Activated T-cell treated with anti-CD3 and anti-CD28 coated beads for 4 hours (primary cell): ENCODE measurements around the gene MYO1D.

Experiments
- DNase-seq: peaks from one replicate; pipeline ENCODE4 v3.0.0-alpha.2; 2020

The MYO1D gene

GRCh38 chr17:32497431-32498205 lies 379.3 kb downstream of the MYO1D start:
- no peak for DNase-seq

GRCh38 chr17:32496395-32497073 lies 380.4 kb downstream of the MYO1D start:
- DNase-seq: no peak

GRCh38 chr17:32495359-32496231 lies 381.3 kb downstream of the MYO1D start:
- no peak for DNase-seq

- no peak for DNase-seq
These were observed 382.1 kb downstream of the MYO1D start for GRCh38 chr17:32494621-32495358.

- DNase-seq: no peak
These were observed 382.9 kb downstream of the MYO1D start for GRCh38 chr17:32493976-32494513.

GRCh38 chr17:32493571-32493970 lies 383.4 kb downstream of the MYO1D start:
- DNase-seq: no peak

- DNase-seq: no peak
These were observed 384.2 kb downstream of the MYO1D start for GRCh38 chr17:32492648-32493289.

- DNase-seq: no peak
These were observed 384.7 kb downstream of the MYO1D start for GRCh38 chr17:32492264-32492589.

DNA sequence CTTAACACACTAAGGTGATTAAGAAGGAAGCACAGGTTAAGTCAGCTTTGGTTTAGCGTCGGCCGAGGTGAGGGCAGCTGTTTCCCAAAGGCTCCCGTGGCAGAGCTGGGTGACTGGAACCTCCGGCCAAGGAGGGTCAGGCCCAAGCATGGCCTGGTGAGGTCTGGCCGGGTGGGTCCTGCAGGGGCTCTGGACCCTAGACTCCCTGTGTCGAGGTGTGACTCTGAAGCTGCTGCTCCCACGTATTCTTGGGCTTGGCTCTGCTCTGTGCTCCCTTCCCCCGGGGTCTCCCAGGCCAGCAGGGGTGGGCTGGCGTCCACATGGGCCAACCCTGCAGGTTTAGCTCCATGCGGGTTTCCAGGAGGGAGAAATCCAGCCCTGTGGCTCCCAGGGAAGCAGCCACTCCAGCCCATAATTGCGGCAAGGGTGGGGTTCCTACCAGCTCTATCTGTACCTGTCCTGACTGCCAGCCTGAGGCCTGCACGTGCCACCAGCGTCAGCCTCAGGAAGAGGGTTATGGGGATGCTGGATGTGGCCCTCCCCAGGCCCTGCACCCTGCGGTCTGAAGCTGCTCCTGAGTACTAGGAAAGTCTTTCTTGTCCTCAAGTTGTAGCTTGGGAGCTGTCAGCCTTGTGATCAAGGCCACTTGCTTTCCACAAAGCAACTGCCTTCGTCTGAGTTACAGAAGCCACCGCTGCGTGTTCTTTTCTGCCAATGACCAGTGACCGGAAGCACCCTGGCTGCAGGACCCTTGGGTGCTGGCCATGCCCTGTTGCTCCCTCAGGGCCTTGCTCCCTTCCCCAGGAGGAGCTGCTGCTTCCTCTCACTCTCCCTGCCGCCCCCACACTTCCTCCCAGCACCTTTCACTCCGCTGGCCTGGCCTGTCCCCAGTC lies 385.3 kb downstream of the MYO1D start:
- DNase-seq: no peak

GRCh38 chr17:32490101-32490482 lies 386.8 kb downstream of the MYO1D start:
- DNase-seq: no peak

DNA sequence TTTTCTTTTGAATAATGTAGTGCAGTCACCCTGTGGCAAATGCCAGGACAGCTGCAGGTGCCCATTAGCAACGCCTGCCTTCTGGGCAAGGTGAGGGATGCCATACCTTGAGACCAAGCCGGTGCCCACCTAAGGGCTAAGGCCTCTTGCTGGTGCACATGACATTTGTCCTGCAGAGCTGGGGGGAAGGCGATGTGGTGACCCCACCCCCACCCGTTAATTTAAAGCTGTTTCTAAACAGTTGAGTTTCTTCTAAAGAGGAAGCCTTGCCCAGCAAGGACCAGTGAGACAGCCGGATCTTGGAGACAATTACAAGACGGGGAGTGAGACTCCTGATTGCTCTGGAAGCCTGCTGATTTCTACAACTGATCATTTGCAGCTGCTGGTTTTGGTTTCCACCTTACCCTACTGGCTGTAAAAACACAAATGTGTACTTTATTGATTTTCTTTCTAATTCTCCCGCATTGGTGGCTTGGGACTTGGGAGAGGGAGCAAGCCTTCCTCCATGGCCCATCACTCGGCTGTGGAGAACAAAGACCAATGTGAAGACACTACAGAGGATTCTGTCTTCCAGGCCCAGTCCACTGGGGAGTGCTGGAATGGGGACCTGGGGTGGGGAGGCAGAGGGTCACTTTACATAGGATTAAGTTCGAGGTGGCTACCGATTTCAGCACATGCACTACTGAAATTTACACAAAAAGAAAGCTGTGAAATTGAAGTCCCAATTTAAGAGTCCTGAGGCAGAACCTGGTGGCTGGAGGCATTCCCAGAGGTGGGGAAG lies 387.4 kb downstream of the MYO1D start:
- no peak for DNase-seq

- no peak for DNase-seq
These were observed 388.2 kb downstream of the MYO1D start for GRCh38 chr17:32488604-32489180.

GRCh38 chr17:32488177-32488542 lies 388.8 kb downstream of the MYO1D start:
- DNase-seq: no peak

DNA sequence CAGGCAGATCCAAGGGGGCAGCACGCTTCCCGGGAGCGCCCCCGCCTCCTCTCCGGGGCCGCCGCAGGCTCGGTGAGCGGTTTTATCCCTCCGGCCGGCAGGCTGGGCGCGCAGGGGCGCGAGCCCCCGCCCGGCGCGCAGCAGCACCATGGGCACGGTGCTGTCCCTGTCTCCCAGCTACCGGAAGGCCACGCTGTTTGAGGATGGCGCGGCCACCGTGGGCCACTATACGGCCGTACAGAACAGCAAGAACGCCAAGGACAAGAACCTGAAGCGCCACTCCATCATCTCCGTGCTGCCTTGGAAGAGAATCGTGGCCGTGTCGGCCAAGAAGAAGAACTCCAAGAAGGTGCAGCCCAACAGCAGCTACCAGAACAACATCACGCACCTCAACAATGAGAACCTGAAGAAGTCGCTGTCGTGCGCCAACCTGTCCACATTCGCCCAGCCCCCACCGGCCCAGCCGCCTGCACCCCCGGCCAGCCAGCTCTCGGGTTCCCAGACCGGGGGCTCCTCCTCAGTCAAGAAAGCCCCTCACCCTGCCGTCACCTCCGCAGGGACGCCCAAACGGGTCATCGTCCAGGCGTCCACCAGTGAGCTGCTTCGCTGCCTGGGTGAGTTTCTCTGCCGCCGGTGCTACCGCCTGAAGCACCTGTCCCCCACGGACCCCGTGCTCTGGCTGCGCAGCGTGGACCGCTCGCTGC lies 389.3 kb downstream of the MYO1D start:
- DNase-seq: no peak

DNA sequence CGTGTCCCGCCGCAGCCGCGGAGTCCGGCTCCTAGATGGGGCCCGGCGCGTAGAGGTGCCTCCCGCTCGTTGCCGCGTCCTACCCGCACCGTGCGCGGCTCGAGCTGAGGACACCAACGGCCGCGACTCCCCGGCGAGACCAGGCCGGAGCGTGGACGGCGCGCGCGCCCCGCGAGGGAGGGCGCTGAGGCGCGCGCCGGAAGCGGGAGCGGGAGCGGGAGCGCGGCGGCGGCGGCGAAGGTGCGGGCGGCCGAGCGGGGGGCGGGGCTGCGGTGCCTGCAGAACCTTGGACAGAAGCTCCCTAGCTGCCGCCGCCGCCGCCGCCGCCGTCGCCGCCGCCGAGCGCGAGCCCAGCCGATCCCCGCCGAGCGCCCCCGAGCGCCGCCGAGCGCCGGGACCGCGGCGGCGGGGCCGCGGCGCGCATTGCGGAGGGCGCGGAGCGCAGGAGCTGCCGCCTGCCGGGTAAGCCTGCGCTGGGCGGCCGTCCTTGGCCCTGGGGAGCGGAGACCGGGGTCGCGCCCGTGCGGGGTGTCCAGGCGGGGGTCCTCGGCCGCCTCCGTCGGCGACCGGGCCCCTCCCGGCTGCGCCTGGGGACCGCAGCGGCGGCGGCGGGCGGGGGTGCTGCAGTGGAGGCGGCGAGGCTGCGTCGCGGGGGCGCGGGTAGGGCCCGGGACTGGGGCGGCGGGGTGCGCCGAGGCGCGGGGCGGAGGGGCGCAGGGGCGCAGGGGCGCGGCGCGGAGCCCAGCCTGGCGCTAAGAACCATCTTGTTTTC lies 390.0 kb downstream of the MYO1D start, which contains the start of gene CDK5R1:
TSS of gene CDK5R1 (plus strand) at position 293 of the 772 bp plus-strand sequence. CDS start 628 bp downstream, outside the sequence.
- DNase-seq: peak; percentile 27

DNA sequence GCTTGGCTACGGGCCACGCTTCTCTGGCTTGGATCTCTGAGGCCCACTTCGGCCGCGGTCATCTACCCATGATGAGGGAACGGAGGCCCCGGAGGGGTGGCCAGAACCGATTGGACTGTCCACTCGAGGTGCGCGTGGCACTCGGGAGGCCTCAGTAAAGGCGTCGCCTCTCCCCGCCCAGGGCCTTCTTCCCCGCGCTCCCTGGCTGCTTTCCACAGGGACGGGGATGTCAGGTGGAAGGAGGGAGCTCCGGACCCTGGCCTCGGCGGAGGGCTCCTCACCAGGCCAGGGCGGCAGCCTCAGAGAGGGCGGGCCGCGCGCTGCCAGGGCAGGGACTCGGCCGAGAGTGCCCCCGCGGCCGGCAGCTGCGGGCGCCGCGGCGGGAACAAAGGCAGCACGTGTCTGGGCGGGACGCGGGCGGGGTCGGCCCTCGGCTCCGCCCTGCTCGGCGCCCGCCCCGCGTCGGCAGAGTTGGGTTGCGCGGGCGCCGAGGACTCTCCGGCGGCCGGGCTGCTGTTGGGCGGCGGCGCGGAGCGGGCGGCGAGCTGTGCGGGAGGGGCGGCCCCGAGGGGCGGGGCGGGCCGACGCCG lies 390.7 kb downstream of the MYO1D start:
- DNase-seq: peak; percentile 52

DNA sequence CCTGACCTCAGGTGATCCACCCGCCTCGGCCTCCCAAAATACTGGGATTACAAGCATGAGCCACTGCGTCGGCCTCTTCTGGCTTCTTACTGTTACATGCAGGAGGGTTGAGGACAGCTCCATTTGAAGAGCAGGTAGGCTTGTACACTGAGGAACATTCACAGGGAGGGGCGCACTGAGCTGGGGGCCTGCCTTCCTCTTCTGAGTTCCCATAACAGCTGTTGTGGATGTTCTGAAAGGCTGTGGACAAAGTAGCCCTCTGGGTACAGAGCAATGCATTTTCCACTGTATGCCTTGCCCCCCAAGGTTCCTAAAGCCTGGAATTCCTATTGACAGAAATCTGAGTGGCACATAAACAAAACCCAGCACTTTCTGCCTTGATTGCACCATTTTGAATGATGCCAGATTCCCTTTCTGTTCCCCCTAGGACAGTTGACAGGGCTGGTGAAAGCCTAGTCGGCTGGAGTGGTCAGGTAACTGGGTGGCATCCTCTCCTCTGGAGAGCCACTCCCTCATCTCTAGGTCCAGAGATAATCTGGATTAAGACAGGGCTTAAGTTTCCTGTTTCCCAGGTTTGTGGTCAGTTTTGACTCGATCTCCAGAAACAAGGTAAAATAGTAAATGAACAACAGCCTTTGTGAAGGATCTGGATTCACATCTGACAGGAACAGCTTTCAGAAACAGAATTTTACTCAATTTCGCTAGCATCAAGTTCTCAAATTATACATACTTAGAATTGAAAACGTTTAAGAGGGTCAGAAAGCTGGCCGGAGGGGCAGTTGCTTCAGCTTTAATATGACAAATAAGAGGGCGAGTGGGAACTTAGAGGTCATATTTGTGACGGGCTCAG lies 391.4 kb downstream of the MYO1D start:
- DNase-seq: no peak
